ENCODE results near the gene EXOC6B. TPM values are rescaled to one million over a fixed set of nuclear protein-coding genes. Genes with fewer than 3 reads are reported as not detected.

Gene EXOC6B
- total and polyA plus RNA-seq, 10 of the 15 experiments (the other 5 are each of a cell fraction or from before 2014, with no cell fraction given), result 0.23 to 2.2 (median 1.2) TPM

GRCh38 chr2:72803151-72803550 is 22.7 kb downstream of the EXOC6B start:
- no peak for FAIRE-seq

More at GRCh38 chr2:72803151-72803550, 22.7 kb downstream of the EXOC6B start:
- no peak overlapping the region for H3K9ac ChIP-seq (ENCODE audit: control insufficient read depth, insufficient read depth, low read length)
- H3K27me3 ChIP-seq (replicated peaks in 1 of 2; ENCODE audit: control insufficient read depth in 2 of 2, insufficient read depth in 2 of 2, low read length in 1 of 2), result no peaks in the 10 kb centered on the region
- no peak overlapping the region for H3K27ac ChIP-seq (ENCODE audit: control insufficient read depth, insufficient read depth)
- no TSS peak for BruUV-seq (replicated peaks)
- H3K36me3 ChIP-seq (ENCODE audit: control insufficient read depth in 2 of 2, insufficient read depth in 2 of 2, low read length in 1 of 2), result no peaks in the 10 kb centered on the region
- no peaks in the 10 kb centered on the region for H3K79me2 ChIP-seq (ENCODE audit: control insufficient read depth, insufficient read depth, low read length)
- no peak for TF ChIP-seq BMI1 (IDR thresholded peaks at IDR 0.05; ENCODE audit: borderline replicate concordance)
- no peak for TF ChIP-seq NBN (IDR thresholded peaks at IDR 0.05)
- no peak for TF ChIP-seq CHD4 (IDR thresholded peaks at IDR 0.05)
- TF ChIP-seq SMARCA5 (IDR thresholded peaks at IDR 0.05), result no peak
- TF ChIP-seq RAD21 (IDR thresholded peaks at IDR 0.05; ENCODE audit: insufficient read depth, low read depth, low read length), result no peak
- no peak for TF ChIP-seq NFYA (IDR thresholded peaks at IDR 0.05; ENCODE audit: borderline replicate concordance, low read depth, low read length)
- no peak for TF ChIP-seq RFX5 (IDR thresholded peaks at IDR 0.05; ENCODE audit: low read depth, low read length)
- no peak for TF ChIP-seq RBBP5 (conservative IDR thresholded peaks at IDR 0.05)
- no peak for TF ChIP-seq MTA3 (IDR thresholded peaks at IDR 0.05; ENCODE audit: borderline replicate concordance, low read length)
- TF ChIP-seq TCF3 (IDR thresholded peaks at IDR 0.05; ENCODE audit: borderline replicate concordance, insufficient read depth, low read depth, low read length), result no peak
- no peak for TF ChIP-seq HSF1 (IDR thresholded peaks at IDR 0.05; ENCODE audit: low read depth, low read length)
- TF ChIP-seq TBL1XR1 (IDR thresholded peaks at IDR 0.05; ENCODE audit: low read depth, low read length), result no peak
- TF ChIP-seq NFXL1 (IDR thresholded peaks at IDR 0.05; ENCODE audit: borderline replicate concordance), result no peak
- TF ChIP-seq GABPA (IDR thresholded peaks at IDR 0.05; ENCODE audit: low read depth), result no peak
- TF ChIP-seq SMC3 (IDR thresholded peaks at IDR 0.05; ENCODE audit: borderline replicate concordance, low read length), result no peak
- no peak for TF ChIP-seq STAT1 (conservative IDR thresholded peaks at IDR 0.05)
- no peak for TF ChIP-seq CUX1 (IDR thresholded peaks at IDR 0.05; ENCODE audit: insufficient replicate concordance, low read depth, low read length)
- H3K4me2 ChIP-seq (ENCODE audit: control insufficient read depth, insufficient read depth), result no peak overlapping the region
- CTCF ChIA-PET, result interaction anchor here (0.6 to 1.7 kb wide), 4 partner anchors 32 to 236 kb away, joined by 3 to 6 read pairs (median 4); no protein-coding TSS in a partner anchor
- RAD21 ChIA-PET (ENCODE audit: unreplicated experiment), result interaction anchor here (0.9 to 1.3 kb wide), 2 partner anchors 30 to 58 kb away, joined by 3 read pairs; no protein-coding TSS in a partner anchor
- no peaks in the 10 kb centered on the region for H3K4me1 ChIP-seq (ENCODE audit: control insufficient read depth, insufficient read depth, low read length)
- POLR2A ChIA-PET, result no interaction called here
- SMC1A ChIA-PET (ENCODE audit: uncharacterized antibody, unreplicated experiment), result interaction anchor here (0.7 to 1.5 kb wide), 5 partner anchors 14 to 58 kb away, joined by 3 to 8 read pairs (median 4); no protein-coding TSS in a partner anchor
- DNase-seq (ENCODE audit: low read depth, low spot score) (no peak), ATAC-seq (no peak)
- H4K20me1 ChIP-seq (ENCODE audit: control insufficient read depth, insufficient read depth), result no peaks in the 10 kb centered on the region
- in situ Hi-C loops (cut with MboI) (no loop called here), intact Hi-C loops (cut with micrococcal nuclease; ENCODE audit: unreplicated experiment) (no loop called here)
- H3K9me3 ChIP-seq (replicated peaks; ENCODE audit: control insufficient read depth, insufficient read depth, low read length), result no peaks in the 10 kb centered on the region
- no peak overlapping the region for H2AFZ ChIP-seq (ENCODE audit: control insufficient read depth, low read depth, low read length)
- no peak overlapping the region for H3K4me3 ChIP-seq
- WGBS (ENCODE audit: insufficient coverage, insufficient replicate concordance, low lambda C conversion rate, missing lambda C conversion rate), result 31% methylated on average over 1 of the region's 1 CpG

All from GM12878 (cell line).